GM23338 (cell line): ENCODE results near the gene SCN7A.

Experiments used
- CREB1 ChIP-seq: fragments of 250-450 bp; sonication (Bioruptor Pico); IDR thresholded peaks from 2 replicates; pipeline ENCODE4 v1.5.0; 2020; ENCODE audit warnings: low read depth, mild to moderate bottlenecking, moderate library complexity
- ETS1 ChIP-seq: IDR thresholded peaks from 2 replicates; pipeline ENCODE4 v1.6.1; 2016; ENCODE audit warnings: antibody characterized with exemption
- EZH2 ChIP-seq: fragments of 200-600 bp; sonication (generic); IDR thresholded peaks from one replicate; pipeline ENCODE4 v1.8.0; 2017; ENCODE audit warnings: antibody characterized with exemption, mild to moderate bottlenecking, low read depth; ENCODE audit not compliant: unreplicated experiment
- EZH2phosphoT487 ChIP-seq: fragments of 200-600 bp; sonication (generic); IDR thresholded peaks from one replicate; pipeline ENCODE4 v1.8.1; 2018; ENCODE audit warnings: antibody characterized with exemption; ENCODE audit not compliant: unreplicated experiment
- JUNB ChIP-seq: IDR thresholded peaks from one replicate; pipeline ENCODE4 v1.6.1; 2016; ENCODE audit warnings: antibody characterized with exemption; ENCODE audit not compliant: unreplicated experiment
- NANOG ChIP-seq: IDR thresholded peaks from 2 replicates; pipeline ENCODE4 v1.6.1; 2016; ENCODE audit warnings: antibody characterized with exemption, borderline replicate concordance
- POLR2AphosphoS5 ChIP-seq: IDR thresholded peaks from 2 replicates; pipeline ENCODE4 v1.6.1; 2016; ENCODE audit warnings: antibody characterized with exemption, low read depth
- STAT1 ChIP-seq: IDR thresholded peaks from one replicate; pipeline ENCODE4 v1.6.1; 2016; ENCODE audit warnings: antibody characterized with exemption; ENCODE audit not compliant: unreplicated experiment
- ZNF114 ChIP-seq: fragments of 250-450 bp; sonication (Bioruptor Pico); IDR thresholded peaks from 2 replicates; pipeline ENCODE4 v1.5.0; 2020; ENCODE audit warnings: mild to moderate bottlenecking, moderate library complexity
- ZNF331 ChIP-seq: fragments of 250-450 bp; sonication (Bioruptor Pico); IDR thresholded peaks from 2 replicates; pipeline ENCODE4 v1.5.0; 2020; ENCODE audit warnings: low read depth, mild to moderate bottlenecking, moderate library complexity
- ZNF462 ChIP-seq: fragments of 250-450 bp; sonication (Bioruptor Pico); IDR thresholded peaks from 2 replicates; pipeline ENCODE4 v1.5.0; 2020; ENCODE audit warnings: mild to moderate bottlenecking, moderate library complexity
- TF ChIP-seq, protein P1 (sequence below), 2 experiments: fragments of 200-600 bp in 1 of 2; sonication (generic) in 1 of 2; conservative IDR thresholded peaks; 2 replicates each; pipeline versions ENCODE4 v1.5.1 to v1.6.1; 2016 to 2017; ENCODE audit warnings: antibody characterized with exemption in 2 of 2, low read depth in 2 of 2, mild to moderate bottlenecking in 2 of 2, moderate library complexity in 1 of 2
- TF ChIP-seq, protein P2 (sequence below): IDR thresholded peaks from one replicate; pipeline ENCODE4 v1.6.1; 2018; ENCODE audit warnings: antibody characterized with exemption; ENCODE audit not compliant: unreplicated experiment

DNA sequence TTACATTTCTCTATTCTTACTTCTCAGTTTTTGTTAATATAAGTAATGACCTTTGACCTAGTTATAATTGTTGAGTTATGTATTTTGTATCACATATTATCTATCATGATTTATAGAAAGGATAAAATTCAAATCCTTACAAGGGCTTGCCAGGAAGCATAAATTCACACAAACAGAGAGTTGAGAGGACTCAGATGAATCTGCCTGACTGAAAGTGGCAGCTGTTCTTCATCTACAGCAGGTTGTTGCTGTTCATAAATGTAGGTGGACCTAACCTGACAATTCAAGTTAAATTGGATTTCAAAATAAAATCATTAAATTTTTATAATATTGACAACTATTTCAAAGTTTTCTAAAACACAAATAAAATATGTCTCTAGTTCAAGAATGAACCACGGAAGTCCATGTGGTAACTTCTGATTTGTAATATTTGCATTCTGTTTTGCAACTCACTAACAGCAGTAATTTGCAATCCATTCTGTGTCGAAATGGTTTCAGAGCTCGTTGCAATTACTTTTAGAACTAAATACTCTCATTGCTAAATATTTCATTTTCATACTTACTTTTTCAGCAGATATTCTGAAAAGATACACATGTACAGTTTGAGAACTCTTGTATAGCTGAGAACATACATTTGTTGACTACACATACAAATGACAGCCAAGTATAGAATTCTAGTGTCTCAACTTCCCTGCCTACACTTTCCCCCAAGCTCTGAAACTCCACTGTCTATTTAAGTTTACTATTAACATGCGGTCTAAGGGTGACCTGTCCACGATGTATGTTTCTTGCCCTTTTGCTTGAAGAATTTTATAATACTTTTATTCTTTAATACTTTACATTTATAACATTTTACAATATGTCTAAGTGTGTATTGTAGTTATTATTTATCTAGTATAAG lies 25.7 kb downstream of the SCN7A start:
- TF ChIP-seq, protein P1, sequence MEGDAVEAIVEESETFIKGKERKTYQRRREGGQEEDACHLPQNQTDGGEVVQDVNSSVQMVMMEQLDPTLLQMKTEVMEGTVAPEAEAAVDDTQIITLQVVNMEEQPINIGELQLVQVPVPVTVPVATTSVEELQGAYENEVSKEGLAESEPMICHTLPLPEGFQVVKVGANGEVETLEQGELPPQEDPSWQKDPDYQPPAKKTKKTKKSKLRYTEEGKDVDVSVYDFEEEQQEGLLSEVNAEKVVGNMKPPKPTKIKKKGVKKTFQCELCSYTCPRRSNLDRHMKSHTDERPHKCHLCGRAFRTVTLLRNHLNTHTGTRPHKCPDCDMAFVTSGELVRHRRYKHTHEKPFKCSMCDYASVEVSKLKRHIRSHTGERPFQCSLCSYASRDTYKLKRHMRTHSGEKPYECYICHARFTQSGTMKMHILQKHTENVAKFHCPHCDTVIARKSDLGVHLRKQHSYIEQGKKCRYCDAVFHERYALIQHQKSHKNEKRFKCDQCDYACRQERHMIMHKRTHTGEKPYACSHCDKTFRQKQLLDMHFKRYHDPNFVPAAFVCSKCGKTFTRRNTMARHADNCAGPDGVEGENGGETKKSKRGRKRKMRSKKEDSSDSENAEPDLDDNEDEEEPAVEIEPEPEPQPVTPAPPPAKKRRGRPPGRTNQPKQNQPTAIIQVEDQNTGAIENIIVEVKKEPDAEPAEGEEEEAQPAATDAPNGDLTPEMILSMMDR (conservative IDR thresholded peaks at IDR 0.05; ENCODE audit: low read depth in 2 of 2): no peak
- TF ChIP-seq EZH2 (no peak), CREB1 (CRISPR knock-in tag) (no peak), POLR2AphosphoS5 (no peak), EZH2phosphoT487 (no peak), JUNB (no peak), STAT1 (no peak), NANOG (no peak), ZNF114 (CRISPR knock-in tag) (no peak), ETS1 (no peak), ZNF331 (no peak), ZNF462 (CRISPR knock-in tag) (no peak)
- TF ChIP-seq, protein P2, sequence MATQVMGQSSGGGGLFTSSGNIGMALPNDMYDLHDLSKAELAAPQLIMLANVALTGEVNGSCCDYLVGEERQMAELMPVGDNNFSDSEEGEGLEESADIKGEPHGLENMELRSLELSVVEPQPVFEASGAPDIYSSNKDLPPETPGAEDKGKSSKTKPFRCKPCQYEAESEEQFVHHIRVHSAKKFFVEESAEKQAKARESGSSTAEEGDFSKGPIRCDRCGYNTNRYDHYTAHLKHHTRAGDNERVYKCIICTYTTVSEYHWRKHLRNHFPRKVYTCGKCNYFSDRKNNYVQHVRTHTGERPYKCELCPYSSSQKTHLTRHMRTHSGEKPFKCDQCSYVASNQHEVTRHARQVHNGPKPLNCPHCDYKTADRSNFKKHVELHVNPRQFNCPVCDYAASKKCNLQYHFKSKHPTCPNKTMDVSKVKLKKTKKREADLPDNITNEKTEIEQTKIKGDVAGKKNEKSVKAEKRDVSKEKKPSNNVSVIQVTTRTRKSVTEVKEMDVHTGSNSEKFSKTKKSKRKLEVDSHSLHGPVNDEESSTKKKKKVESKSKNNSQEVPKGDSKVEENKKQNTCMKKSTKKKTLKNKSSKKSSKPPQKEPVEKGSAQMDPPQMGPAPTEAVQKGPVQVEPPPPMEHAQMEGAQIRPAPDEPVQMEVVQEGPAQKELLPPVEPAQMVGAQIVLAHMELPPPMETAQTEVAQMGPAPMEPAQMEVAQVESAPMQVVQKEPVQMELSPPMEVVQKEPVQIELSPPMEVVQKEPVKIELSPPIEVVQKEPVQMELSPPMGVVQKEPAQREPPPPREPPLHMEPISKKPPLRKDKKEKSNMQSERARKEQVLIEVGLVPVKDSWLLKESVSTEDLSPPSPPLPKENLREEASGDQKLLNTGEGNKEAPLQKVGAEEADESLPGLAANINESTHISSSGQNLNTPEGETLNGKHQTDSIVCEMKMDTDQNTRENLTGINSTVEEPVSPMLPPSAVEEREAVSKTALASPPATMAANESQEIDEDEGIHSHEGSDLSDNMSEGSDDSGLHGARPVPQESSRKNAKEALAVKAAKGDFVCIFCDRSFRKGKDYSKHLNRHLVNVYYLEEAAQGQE: no peak
